ENCODE results near the gene CTSE.
"Not testable (repeated sequence)": the region's sequence is repeated elsewhere in the genome, so short reads cannot be mapped to it uniquely, and the experiment has no call there.

The CTSE gene

DNA sequence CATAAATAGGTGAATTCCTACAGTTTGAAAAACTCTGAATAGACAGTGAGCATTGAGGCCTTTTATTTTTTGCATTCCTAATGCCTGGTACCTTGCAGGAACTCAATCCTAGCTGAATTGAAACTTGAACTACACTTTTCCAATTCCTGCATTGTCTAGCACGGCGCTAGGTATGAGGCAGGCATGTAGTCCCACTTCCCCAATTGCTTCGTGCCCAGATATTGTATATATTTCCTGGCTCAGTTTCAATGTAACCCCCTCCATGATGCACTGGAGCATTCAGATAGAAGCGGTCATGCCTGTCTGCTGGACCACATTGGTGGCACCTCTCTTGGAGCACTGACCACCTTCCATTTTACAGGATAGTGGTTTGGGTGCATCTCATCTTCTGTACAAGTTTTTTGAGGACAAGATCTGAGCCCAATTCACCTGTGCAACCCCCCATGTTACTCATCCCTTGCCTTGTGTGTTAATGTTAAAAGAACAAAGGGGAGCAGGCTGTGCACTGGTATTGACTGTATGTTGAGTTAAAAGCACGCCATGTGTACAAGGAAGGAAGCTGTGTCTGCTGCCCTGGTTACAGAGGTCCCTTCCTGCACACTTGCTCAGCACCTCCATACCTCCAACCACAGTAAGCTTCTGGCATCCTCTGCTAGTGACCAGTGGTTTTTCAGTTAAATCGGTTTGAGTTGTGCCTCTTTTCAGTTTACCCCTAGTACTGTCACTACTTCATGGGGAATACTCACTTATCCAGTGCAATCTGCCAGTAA lies 10.5 kb downstream of the CTSE start:
- no peak for DNase-seq

GRCh38 chr1:206012086-206012859 lies 11.4 kb downstream of the CTSE start:
- no peak for DNase-seq

DNA sequence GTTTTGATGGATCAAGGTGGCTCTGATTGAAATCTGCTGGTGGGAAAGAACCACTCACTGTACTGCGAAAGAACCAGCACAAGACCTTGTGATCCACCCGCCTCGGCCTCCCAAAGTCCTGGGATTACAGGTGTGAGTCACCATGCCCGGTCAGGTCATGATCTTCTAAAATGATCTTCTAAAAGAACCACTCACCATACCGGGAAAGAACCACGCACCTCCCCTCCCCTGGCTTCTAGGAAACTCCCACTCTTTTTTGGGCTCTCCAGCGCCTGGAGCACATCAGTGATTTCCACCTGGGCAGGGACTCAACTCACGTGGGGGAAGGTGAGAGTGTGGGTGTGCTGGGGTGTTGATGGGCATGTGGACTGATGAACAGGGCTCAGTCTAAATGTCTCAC lies 12.6 kb downstream of the CTSE start:
- DNase-seq, result no peak

GRCh38 chr1:206010060-206010459 lies 13.6 kb downstream of the CTSE start:
- DNase-seq, result no peak

GRCh38 chr1:206006946-206007345 lies 16.7 kb downstream of the CTSE start:
- no peak for DNase-seq

DNA sequence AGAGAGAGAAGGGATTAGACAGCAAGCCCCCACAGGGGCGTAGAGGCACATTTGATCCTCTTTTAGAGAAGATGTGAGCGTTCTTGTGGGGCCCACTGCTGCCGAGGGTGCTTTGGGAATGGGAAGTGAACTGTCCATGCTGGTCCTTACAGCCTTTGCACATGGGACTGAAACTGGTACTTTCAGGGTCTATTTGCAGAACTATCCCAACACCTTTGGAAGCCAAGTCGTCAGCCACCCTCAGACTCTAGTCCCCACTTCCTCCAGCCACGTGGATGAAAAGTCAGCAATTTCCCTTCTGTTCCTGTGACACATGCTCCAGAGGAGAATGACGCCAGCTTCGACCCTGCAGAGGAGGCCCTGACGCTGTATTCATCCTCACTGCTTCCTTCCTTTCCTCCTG lies 17.9 kb downstream of the CTSE start:
- no peak for DNase-seq

- DNase-seq, result no peak
These were observed 18.5 kb downstream of the CTSE start for GRCh38 chr1:206005234-206005633.

- DNase-seq, result peak; percentile 31
These were observed 18.9 kb downstream of the CTSE start for GRCh38 chr1:206004826-206005225.

DNA sequence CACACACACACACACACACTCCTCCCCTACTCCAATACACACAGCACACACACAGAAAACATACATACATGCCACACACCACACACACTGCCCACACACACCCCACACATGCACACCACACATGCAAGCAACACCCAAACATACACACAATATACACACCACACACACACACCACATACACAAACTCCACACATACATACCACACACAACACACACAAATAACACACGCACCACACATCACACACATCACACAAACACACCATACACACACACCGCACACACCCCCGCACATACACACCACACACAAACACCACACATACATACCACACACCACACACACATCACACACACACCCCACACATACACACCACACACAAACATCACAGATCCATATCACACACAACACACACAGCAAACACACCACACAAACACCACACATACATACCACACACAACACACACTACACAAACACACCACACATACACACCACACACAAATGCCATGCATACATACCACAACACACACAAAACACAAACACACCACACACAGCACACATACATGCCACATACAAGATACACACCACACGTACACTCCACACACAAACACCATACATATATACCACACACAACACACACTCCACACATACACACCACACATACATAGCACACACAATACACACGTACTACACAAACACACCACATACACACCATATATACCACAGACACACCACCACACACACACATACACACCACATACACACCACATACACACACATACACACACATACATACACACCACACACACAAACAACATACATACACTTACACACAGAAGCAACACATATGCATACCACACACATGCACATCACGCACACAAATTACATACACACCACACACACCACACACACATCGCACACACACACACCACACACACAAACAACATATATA lies 19.6 kb downstream of the CTSE start:
- no peak for DNase-seq

GRCh38 chr1:206002871-206003801 lies 20.6 kb downstream of the CTSE start, which contains the start of gene RAB7B:
TSS of gene RAB7B (minus strand) at chr1:206003395. CDS start at chr1:205994135, 9,260 bp downstream.
- DNase-seq, result no peak

GRCh38 chr1:206002160-206002559 lies 21.5 kb downstream of the CTSE start:
- DNase-seq, result no peak

DNA sequence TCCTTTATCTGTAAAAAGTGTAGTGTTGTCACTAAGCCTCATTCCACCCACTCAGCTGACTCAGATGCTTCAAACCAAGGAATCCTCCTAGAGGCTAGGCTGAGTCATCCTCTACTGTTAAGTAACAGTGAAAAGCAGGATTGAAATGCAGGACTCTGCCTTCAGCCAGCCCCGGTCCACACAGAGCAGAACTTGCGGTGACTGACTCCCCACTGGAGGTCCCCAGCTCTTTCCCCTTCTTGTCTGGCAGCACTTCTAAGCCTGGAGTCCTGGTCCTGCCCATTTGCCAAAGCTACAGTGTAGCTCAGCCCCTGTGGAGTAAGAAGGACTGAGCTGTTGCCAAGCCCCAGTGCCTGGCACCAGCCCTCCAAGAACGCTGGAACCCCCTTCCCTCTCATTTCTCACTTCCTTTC lies 22.2 kb downstream of the CTSE start:
- DNase-seq, result no peak

DNA sequence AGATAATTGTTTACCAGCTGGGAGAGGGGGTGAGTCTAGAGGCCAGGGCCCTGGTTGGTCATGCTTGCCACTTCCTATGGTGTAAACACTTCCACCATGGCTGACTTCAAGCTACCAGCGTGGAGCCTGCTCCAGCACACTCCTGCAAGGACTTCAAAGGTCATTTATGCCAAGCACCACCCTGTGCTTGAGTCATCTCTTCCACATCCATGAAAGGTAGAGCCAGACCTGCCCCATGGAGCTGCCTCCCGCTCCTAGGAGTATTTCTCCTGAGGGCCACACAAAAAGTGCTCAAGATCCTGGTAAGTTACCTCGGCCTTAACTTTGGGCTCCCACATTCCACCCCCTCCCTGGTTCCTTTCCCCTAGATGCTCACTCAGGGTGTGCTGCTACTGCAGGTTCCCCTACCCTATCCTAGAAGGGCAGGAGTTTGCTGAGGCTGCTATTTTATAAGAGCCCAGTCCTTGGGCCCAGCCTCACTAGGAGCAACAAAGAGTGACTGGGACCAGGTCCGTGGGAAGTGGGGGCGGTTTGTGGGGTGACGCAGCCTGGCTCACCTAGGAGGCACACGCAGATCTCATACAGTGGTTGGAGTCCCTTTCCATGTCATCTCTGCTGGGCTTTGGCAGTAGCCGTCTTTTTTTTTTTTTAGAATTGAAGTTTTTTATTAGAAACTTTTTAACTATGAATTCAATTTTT lies 22.9 kb downstream of the CTSE start:
- DNase-seq, result no peak

DNA sequence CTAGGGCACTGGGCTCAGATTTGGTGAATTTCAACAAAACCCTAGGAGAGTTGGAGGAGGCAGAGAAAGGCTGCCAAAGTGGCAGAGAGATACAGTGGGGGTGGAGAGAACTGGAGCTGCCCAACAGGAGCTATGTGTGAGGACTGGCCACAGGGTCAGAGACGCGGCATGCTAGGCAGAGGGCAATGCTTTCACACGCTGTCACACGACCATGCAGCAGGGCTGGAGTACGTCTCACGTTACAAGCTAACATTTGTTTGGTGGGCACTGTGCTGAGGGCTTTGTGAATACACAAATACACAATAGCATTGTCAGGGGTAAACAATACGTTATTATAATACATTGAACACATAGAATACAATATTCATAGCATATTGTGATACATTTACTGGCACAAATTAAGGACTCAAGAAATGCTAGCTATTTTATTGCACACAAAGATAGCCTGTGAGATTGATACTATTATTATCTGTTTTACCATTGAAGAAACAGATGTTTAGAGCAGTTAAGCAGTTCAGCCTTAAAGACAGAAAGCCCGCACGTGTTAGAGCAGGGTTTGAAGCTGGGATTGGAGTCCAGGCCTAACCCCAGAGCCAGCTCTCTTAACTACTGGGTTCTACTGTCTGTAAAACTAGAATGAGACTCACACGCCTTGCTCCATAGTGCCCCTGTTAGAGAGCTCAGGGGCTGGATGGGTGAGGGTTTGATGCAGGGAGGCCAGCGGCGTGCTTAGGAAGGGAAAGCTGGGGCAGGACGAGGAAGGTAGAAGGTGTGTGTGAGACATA lies 25.0 kb downstream of the CTSE start:
- no peak for DNase-seq

GRCh38 chr1:205996641-205997040 lies 27.1 kb downstream of the CTSE start:
- not testable (repeated sequence) for DNase-seq

- no peak for DNase-seq
These were observed 29.3 kb downstream of the CTSE start for GRCh38 chr1:205994346-205994745.

GRCh38 chr1:205993068-205993467 lies 30.6 kb downstream of the CTSE start:
- DNase-seq, result no peak

- DNase-seq, result no peak
These were observed 31.3 kb downstream of the CTSE start for GRCh38 chr1:205992218-205992882.

GRCh38 chr1:205991237-205991636 lies 32.5 kb downstream of the CTSE start:
- DNase-seq, result no peak

DNA sequence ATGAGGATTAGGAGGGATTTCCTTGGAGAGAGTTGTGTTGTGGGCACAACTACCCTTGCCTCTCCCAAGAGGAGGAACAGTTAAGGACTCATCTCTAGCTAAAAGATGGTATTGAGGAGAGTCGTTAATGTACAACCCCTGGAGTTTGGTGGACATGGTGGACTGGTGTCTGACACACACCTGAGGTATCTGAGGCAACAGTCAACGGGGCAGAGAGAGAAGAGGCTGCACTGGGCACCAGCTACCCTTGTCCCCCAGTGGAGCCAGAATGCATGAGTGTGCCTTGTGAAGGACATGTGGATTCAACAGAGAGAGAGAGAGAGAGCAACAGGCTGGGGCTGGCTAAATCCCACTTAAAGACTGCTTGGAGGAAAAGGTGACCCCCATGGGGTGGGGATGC lies 33.5 kb downstream of the CTSE start:
- DNase-seq, result no peak
